SK-N-SH treated with all-trans-retinoic acid at 6 μM for 48 hours (cell line): ENCODE data around the gene KIRREL3.

Source experiments
- ATAC-seq: fragments of 200-7000 bp; cut with Tn5 transposase; 3 replicates; pipeline ENCODE4 v1.9.1; 2020; ENCODE audit warnings: mild to moderate bottlenecking, moderate library complexity
- BACH2 ChIP-seq: fragments of 250-450 bp; sonication (Bioruptor Pico); IDR thresholded peaks from 2 replicates; pipeline ENCODE4 v1.9.0; 2021; ENCODE audit warnings: mild to moderate bottlenecking, borderline replicate concordance
- CSDC2 ChIP-seq: fragments of 250-450 bp; sonication (Bioruptor Pico); IDR thresholded peaks from 2 replicates; pipeline ENCODE4 v1.5.0; 2020; ENCODE audit warnings: mild to moderate bottlenecking, moderate library complexity
- ESRRG ChIP-seq: fragments of 250-450 bp; sonication (Bioruptor Pico); IDR thresholded peaks from 2 replicates; pipeline ENCODE4 v1.6.1; 2021; ENCODE audit warnings: mild to moderate bottlenecking
- GLIS3 ChIP-seq: fragments of 250-450 bp; sonication (Bioruptor Pico); IDR thresholded peaks from 2 replicates; pipeline ENCODE4 v1.5.0; 2020; ENCODE audit warnings: mild to moderate bottlenecking, moderate library complexity
- ISL1 ChIP-seq: fragments of 250-450 bp; sonication (Bioruptor Pico); IDR thresholded peaks from 2 replicates; pipeline ENCODE4 v2.1.2; 2022; ENCODE audit warnings: mild to moderate bottlenecking, moderate library complexity
- OSR1 ChIP-seq: fragments of 250-450 bp; sonication (Bioruptor Pico); IDR thresholded peaks from 2 replicates; pipeline ENCODE4 v1.8.0; 2022; ENCODE audit warnings: moderate library complexity, mild to moderate bottlenecking, inconsistent platforms
- RARB ChIP-seq: fragments of 250-450 bp; sonication (Bioruptor Pico); IDR thresholded peaks from 2 replicates; pipeline ENCODE4 v1.8.0; 2021; ENCODE audit warnings: mild to moderate bottlenecking, moderate library complexity
- TCF4 ChIP-seq: fragments of 250-450 bp; sonication (Bioruptor Pico); IDR thresholded peaks from 2 replicates; pipeline ENCODE4 v1.8.0; 2021; ENCODE audit warnings: mild to moderate bottlenecking, moderate library complexity, borderline replicate concordance
- ZC3H10 ChIP-seq: fragments of 250-450 bp; sonication (Bioruptor Pico); IDR thresholded peaks from 2 replicates; pipeline ENCODE4 v1.5.1; 2021; ENCODE audit warnings: mild to moderate bottlenecking, moderate library complexity
- ZFP30 ChIP-seq: fragments of 450-650 bp; formaldehyde crosslinking; IDR thresholded peaks from 2 replicates; pipeline ENCODE4 v1.5.0; 2022; ENCODE audit warnings: mild to moderate bottlenecking, moderate library complexity
- ZNF565 ChIP-seq: fragments of 450-650 bp; formaldehyde crosslinking; conservative IDR thresholded peaks from 2 replicates; pipeline ENCODE4 v1.5.0; 2020; ENCODE audit warnings: low read depth, mild to moderate bottlenecking, moderate library complexity
- ZNF70 ChIP-seq: fragments of 450-650 bp; formaldehyde crosslinking; IDR thresholded peaks from 2 replicates; pipeline ENCODE4 v1.5.0; 2020; ENCODE audit warnings: mild to moderate bottlenecking, moderate library complexity
- TF ChIP-seq, protein P1 (sequence below): fragments of 250-450 bp; sonication (Bioruptor Pico); IDR thresholded peaks from 2 replicates; pipeline ENCODE4 v1.5.0; 2020; ENCODE audit warnings: mild to moderate bottlenecking, moderate library complexity
- TF ChIP-seq, protein P2 (sequence below): fragments of 250-450 bp; sonication (Bioruptor Pico); IDR thresholded peaks from 2 replicates; pipeline ENCODE4 v1.5.1; 2021; ENCODE audit warnings: mild to moderate bottlenecking, moderate library complexity
- TF ChIP-seq, protein P3 (sequence below): fragments of 250-450 bp; sonication (Bioruptor Pico); IDR thresholded peaks from 2 replicates; pipeline ENCODE4 v1.8.0; 2021; ENCODE audit warnings: low read depth, mild to moderate bottlenecking, moderate library complexity, borderline replicate concordance
- TF ChIP-seq, protein P4 (sequence below): fragments of 250-450 bp; sonication (Bioruptor Pico); IDR thresholded peaks from 2 replicates; pipeline ENCODE4 v1.8.0; 2020; ENCODE audit warnings: mild to moderate bottlenecking, moderate library complexity, borderline replicate concordance

Gene KIRREL3

DNA sequence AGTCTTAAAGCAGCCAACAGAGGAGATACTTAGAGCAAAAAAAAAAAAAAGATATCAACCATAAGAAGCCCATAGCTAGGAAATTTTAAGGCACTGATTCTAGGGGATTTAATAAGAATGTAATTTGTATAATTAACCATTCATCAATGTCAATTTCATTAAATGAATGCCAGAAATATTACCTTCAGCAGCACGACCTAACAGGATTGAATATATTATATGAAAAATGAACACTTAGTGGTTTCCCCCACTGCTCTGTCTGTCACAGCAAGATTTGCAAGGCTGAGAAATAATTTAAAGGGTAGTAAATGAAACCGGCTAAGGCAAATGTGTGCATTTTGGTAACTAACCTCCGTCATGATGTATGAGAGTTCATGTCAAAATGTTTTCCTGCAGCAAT is 319.9 kb downstream of the KIRREL3 start (continued):
- TF ChIP-seq, protein P1, sequence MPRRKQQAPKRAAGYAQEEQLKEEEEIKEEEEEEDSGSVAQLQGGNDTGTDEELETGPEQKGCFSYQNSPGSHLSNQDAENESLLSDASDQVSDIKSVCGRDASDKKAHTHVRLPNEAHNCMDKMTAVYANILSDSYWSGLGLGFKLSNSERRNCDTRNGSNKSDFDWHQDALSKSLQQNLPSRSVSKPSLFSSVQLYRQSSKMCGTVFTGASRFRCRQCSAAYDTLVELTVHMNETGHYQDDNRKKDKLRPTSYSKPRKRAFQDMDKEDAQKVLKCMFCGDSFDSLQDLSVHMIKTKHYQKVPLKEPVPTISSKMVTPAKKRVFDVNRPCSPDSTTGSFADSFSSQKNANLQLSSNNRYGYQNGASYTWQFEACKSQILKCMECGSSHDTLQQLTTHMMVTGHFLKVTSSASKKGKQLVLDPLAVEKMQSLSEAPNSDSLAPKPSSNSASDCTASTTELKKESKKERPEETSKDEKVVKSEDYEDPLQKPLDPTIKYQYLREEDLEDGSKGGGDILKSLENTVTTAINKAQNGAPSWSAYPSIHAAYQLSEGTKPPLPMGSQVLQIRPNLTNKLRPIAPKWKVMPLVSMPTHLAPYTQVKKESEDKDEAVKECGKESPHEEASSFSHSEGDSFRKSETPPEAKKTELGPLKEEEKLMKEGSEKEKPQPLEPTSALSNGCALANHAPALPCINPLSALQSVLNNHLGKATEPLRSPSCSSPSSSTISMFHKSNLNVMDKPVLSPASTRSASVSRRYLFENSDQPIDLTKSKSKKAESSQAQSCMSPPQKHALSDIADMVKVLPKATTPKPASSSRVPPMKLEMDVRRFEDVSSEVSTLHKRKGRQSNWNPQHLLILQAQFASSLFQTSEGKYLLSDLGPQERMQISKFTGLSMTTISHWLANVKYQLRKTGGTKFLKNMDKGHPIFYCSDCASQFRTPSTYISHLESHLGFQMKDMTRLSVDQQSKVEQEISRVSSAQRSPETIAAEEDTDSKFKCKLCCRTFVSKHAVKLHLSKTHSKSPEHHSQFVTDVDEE (CRISPR knock-in tag) = no peak
- TF ChIP-seq, all 23 proteins: peak for 0

DNA sequence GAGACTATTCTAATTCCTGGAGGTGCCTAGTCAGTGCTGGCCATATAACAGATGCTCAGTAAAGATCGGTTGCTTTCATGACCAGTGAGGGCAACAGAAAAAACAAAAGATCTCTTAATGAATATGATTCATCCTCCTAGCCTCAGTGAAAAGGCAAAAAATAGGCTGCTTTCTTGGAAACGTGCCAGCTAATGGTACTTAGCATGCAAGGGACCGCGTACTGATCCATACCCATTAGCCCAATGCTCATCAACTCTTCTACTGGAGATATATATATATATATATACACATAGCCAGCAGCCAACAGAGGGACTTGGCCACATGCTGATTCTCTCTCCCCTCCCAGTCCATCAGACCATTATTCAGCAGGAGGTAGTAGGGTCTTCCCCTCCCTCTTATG is 320.4 kb downstream of the KIRREL3 start:
- TF ChIP-seq RARB (CRISPR knock-in tag) (no peak), CSDC2 (CRISPR knock-in tag) (no peak), TCF4 (CRISPR knock-in tag) (no peak)
- TF ChIP-seq, protein P1 (CRISPR knock-in tag) = no peak
- TF ChIP-seq, protein P2, sequence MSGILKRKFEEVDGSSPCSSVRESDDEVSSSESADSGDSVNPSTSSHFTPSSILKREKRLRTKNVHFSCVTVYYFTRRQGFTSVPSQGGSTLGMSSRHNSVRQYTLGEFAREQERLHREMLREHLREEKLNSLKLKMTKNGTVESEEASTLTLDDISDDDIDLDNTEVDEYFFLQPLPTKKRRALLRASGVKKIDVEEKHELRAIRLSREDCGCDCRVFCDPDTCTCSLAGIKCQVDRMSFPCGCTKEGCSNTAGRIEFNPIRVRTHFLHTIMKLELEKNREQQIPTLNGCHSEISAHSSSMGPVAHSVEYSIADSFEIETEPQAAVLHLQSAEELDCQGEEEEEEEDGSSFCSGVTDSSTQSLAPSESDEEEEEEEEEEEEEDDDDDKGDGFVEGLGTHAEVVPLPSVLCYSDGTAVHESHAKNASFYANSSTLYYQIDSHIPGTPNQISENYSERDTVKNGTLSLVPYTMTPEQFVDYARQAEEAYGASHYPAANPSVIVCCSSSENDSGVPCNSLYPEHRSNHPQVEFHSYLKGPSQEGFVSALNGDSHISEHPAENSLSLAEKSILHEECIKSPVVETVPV = no peak
- TF ChIP-seq, protein P3, sequence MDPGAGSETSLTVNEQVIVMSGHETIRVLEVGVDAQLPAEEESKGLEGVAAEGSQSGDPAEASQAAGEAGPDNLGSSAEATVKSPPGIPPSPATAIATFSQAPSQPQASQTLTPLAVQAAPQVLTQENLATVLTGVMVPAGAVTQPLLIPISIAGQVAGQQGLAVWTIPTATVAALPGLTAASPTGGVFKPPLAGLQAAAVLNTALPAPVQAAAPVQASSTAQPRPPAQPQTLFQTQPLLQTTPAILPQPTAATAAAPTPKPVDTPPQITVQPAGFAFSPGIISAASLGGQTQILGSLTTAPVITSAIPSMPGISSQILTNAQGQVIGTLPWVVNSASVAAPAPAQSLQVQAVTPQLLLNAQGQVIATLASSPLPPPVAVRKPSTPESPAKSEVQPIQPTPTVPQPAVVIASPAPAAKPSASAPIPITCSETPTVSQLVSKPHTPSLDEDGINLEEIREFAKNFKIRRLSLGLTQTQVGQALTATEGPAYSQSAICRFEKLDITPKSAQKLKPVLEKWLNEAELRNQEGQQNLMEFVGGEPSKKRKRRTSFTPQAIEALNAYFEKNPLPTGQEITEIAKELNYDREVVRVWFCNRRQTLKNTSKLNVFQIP (CRISPR knock-in tag) = no peak
- ATAC-seq = no peak; the same call in none of the 3 replicates

DNA sequence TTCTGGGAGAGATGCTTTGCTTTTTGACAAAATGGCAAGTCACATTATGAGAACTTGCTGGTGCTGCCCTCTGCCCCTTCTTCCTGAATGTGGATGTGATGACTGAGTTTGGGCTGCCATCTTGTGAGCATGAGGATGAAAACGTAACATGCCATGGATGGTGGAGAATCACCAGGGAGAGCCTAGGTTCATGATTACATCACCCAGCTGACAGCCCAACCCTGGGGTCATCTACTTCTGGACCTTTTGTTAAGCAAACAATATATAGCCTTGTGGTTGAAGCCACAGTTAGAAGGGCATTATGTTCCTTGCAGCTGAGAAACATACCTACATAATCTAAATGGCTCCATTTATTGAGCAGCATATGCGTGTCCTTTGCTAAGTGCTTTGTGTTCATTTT is 321.5 kb downstream of the KIRREL3 start:
- no peak for ATAC-seq
- no peak for TF ChIP-seq ZC3H10
- TF ChIP-seq, all 23 proteins: peak for 0

DNA sequence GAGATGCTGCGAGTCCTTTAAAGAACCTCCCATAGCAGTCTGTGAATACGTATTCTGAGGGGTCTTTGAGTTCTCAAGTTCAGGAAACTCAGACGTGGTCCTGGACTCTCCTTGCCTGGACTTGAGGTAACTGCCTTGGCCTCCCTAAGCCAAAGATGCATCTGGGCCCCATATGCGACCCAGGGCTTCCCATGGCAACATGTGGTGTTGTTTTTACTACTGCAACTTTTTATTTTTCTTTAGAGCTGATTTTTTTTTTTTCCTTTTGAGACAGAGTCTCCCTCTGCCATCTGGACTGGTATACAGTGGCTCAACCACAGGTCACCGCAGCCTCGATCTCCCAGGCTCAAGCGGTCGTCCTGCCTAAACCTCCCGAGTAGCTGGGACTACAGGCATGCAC is 324.0 kb downstream of the KIRREL3 start:
- no peak for ATAC-seq
- TF ChIP-seq ISL1 (CRISPR knock-in tag) (no peak), BACH2 (no peak)

DNA sequence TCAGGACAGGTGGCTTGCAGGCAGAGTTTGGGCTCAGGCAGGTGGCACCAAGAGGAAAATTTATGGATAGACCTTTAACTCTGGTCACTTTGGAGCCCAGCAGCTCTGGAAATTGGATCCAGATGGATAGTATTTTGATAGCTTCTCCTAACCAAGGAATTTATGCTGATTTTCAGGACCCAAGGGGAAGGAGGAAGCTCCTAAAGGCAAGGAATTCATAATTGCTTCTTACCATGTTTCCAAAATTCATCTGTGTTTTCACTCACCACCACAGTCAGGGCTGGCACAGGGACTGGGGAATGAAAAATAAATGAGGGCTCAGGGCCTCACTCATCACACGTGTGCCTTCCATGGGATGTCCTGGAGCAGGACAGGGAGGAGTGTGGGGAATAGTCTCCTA is 327.3 kb downstream of the KIRREL3 start:
- no peak for ATAC-seq
- TF ChIP-seq RARB (CRISPR knock-in tag) (no peak), ZFP30 (CRISPR knock-in tag) (no peak), ZNF565 (CRISPR knock-in tag) (no peak), OSR1 (CRISPR knock-in tag) (no peak), BACH2 (no peak), ESRRG (CRISPR knock-in tag) (no peak), ISL1 (CRISPR knock-in tag) (no peak), ZNF70 (CRISPR knock-in tag) (no peak), GLIS3 (no peak)
- TF ChIP-seq, protein P4, sequence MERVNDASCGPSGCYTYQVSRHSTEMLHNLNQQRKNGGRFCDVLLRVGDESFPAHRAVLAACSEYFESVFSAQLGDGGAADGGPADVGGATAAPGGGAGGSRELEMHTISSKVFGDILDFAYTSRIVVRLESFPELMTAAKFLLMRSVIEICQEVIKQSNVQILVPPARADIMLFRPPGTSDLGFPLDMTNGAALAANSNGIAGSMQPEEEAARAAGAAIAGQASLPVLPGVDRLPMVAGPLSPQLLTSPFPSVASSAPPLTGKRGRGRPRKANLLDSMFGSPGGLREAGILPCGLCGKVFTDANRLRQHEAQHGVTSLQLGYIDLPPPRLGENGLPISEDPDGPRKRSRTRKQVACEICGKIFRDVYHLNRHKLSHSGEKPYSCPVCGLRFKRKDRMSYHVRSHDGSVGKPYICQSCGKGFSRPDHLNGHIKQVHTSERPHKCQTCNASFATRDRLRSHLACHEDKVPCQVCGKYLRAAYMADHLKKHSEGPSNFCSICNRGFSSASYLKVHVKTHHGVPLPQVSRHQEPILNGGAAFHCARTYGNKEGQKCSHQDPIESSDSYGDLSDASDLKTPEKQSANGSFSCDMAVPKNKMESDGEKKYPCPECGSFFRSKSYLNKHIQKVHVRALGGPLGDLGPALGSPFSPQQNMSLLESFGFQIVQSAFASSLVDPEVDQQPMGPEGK (CRISPR knock-in tag) = no peak
